ENCODE data around the gene ATAD5.

DNA sequence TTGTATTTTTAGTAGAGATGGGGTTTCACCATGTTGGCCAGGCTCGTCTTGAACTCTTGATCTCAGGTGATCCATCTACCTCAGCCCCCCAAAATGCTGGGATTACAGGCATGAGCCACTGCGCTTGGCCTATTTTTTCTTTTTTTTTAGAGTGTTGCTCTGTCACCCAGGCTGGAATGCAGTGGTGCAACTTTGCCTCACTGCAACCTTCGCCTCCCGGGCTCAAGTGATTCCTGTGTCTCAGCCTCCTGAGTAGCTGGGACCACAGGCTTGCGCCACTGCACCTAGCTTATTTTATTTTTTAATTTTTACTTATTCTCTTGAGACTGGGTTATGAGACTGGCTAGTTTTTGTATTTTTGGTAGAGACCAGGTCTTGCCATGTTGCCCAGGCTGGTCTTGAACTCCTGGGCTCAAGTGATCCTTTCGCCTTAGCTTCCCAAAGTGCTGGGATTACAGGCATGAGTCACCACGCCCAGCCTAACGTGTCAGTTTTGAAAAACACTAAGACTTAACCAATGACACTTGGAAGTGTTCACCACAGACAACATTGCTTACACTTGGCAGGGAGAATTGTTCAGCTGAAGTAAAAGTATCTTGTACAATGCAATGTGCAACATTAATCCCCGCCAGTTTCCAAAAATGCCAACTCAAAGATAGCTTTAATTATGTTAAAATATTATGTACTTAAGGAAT lies 26.9 kb downstream of the ATAD5 start:
- TF ChIP-seq POLR2A (IDR thresholded peaks at IDR 0.05), result no peak
- TF ChIP-seq, protein P1, sequence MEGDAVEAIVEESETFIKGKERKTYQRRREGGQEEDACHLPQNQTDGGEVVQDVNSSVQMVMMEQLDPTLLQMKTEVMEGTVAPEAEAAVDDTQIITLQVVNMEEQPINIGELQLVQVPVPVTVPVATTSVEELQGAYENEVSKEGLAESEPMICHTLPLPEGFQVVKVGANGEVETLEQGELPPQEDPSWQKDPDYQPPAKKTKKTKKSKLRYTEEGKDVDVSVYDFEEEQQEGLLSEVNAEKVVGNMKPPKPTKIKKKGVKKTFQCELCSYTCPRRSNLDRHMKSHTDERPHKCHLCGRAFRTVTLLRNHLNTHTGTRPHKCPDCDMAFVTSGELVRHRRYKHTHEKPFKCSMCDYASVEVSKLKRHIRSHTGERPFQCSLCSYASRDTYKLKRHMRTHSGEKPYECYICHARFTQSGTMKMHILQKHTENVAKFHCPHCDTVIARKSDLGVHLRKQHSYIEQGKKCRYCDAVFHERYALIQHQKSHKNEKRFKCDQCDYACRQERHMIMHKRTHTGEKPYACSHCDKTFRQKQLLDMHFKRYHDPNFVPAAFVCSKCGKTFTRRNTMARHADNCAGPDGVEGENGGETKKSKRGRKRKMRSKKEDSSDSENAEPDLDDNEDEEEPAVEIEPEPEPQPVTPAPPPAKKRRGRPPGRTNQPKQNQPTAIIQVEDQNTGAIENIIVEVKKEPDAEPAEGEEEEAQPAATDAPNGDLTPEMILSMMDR (IDR thresholded peaks at IDR 0.05), result no peak
